22Rv1 (cell line): ENCODE measurements around the gene CNGA3.

Source experiments
- CTCF ChIP-seq: fragments of 450-650 bp; IDR thresholded peaks from 2 replicates; pipeline ENCODE4 v1.5.1; 2017; ENCODE audit warnings: mild to moderate bottlenecking
- ZFX ChIP-seq: fragments of 450-650 bp; IDR thresholded peaks from 2 replicates; pipeline ENCODE4 v1.6.1; 2017; ENCODE audit warnings: antibody characterized with exemption, borderline replicate concordance

GRCh38 chr2:98299211-98299905 is 46.9 kb upstream of the CNGA3 start:
- no peak for TF ChIP-seq CTCF
- TF ChIP-seq ZFX, result no peak
